HCT116 (cell line): ENCODE results near the gene GSAP. TPM values are rescaled to one million over a fixed set of nuclear protein-coding genes. Genes with fewer than 3 reads are reported as not detected.

Experiments used
- ATAC-seq: fragments of 200-7000 bp; cut with Tn5 transposase; 2 replicates; pipeline ENCODE4 v1.9.1; 2020; ENCODE audit warnings: mild to moderate bottlenecking, moderate library complexity
- BruUV-seq: library from RNA; stranded (reverse); fragments of 400-500 nt; replicated peaks from 2 replicates; lab custom pipeline; 2021; lab: Mats Ljungman, UMichigan
- CTCF ChIA-PET: fragments of 300-600 bp; sonication (Branson Sonifier 250); formaldehyde crosslinking; loops from one replicate; lab custom pipeline; 2021; ENCODE audit warnings: antibody characterized with exemption; lab: Charles Lee
- POLR2A ChIA-PET: fragments of 300-600, 350-600 bp; sonication (Branson Sonifier 250); formaldehyde crosslinking; loops from one replicate; lab custom pipeline; 2021; ENCODE audit warnings: antibody characterized with exemption; lab: Charles Lee
- RAD21 ChIA-PET, 2 experiments: fragments of 300-600 bp; sonication (Branson Sonifier 250); formaldehyde crosslinking; loops; one replicate each; lab custom pipeline; 2023; ENCODE audit warnings: low total read pairs in 2 of 2; ENCODE audit not compliant: uncharacterized antibody in 2 of 2, unreplicated experiment in 2 of 2, low non-redundant PET in 1 of 2; lab: Charles Lee
- DNase-seq: peaks from one replicate; pipeline ENCODE4 v3.0.0-alpha.2; 2010; ENCODE audit warnings: low read depth, low spot score
- H2AFZ ChIP-seq: fragments of 200-600 bp; shearing (Covaris generic), sonication (generic); 2 replicates; pipeline ENCODE4 v1.6.1; 2017; ENCODE audit warnings: low read depth, mixed run types, mixed read lengths, antibody characterized with exemption, low read length; ENCODE audit not compliant: poor library complexity, severe bottlenecking
- H3K27ac ChIP-seq: 2 replicates; pipeline ENCODE4 v1.5.1; 2012; ENCODE audit warnings: low read depth, low read length
- H3K27me3 ChIP-seq: fragments of 200-600 bp; sonication (generic); 2 replicates; pipeline ENCODE4 v1.6.1; 2016; ENCODE audit warnings: mixed run types, low read length, mixed read lengths; ENCODE audit not compliant: insufficient read depth
- H3K36me3 ChIP-seq, 2 experiments: fragments of 200-500 bp in 1 of 2; fragments of 200-600 bp in 1 of 2; sonication (Bioruptor generic) in 1 of 2; sonication (generic) in 1 of 2; 2 replicates each; pipeline versions ENCODE4 v1.5.1 to v1.6.1; 2014 to 2016; ENCODE audit warnings: low read length in 2 of 2, inconsistent platforms in 1 of 2, mixed read lengths in 1 of 2, mixed run types in 1 of 2; ENCODE audit not compliant: insufficient read depth in 2 of 2, control insufficient read depth in 1 of 2
- H3K4me1 ChIP-seq, 2 experiments: fragments of 200-600 bp in 1 of 2; sonication (generic) in 1 of 2; 2 replicates each; pipeline versions ENCODE4 v1.5.1 to v1.6.1; 2012 to 2017; ENCODE audit warnings: low read length in 2 of 2, inconsistent platforms in 1 of 2, mild to moderate bottlenecking in 1 of 2, mixed read lengths in 1 of 2, mixed run types in 1 of 2, moderate library complexity in 1 of 2; ENCODE audit not compliant: insufficient read depth in 2 of 2, control insufficient read depth in 1 of 2
- H3K4me2 ChIP-seq: fragments of 200-600 bp; sonication (generic); 2 replicates; pipeline ENCODE4 v1.6.1; 2017; ENCODE audit warnings: mixed run types, low read length, mixed read lengths
- H3K4me3 ChIP-seq, 2 experiments: fragments of 200-600 bp in 1 of 2; sonication (generic) in 1 of 2; replicated peaks in 1 of 2; 2 replicates each; pipeline ENCODE4 v1.5.1; 2011 to 2016; ENCODE audit warnings: low read length in 2 of 2, control low read depth in 1 of 2, low read depth in 1 of 2, mild to moderate bottlenecking in 1 of 2, mixed read lengths in 1 of 2, mixed run types in 1 of 2
- H3K79me2 ChIP-seq: fragments of 200-600 bp; sonication (generic); 2 replicates; pipeline ENCODE4 v1.6.1; 2017; ENCODE audit warnings: mild to moderate bottlenecking, mixed run types, low read length, moderate library complexity, mixed read lengths; ENCODE audit not compliant: insufficient read depth
- H3K9ac ChIP-seq: fragments of 200-600 bp; sonication (generic); 2 replicates; pipeline ENCODE4 v1.6.1; 2016; ENCODE audit warnings: low read length, mixed read lengths
- H3K9me2 ChIP-seq: fragments of 200-600 bp; sonication (generic), shearing (Covaris generic); 2 replicates; pipeline ENCODE4 v1.6.1; 2017; ENCODE audit warnings: mixed run types, mild to moderate bottlenecking, moderate library complexity; ENCODE audit not compliant: insufficient read depth
- H3K9me3 ChIP-seq, 2 experiments: fragments of 200-500 bp in 1 of 2; fragments of 200-600 bp in 1 of 2; sonication (Bioruptor generic) in 1 of 2; sonication (generic) in 1 of 2; 2 replicates each; pipeline ENCODE4 v1.6.1; 2014 to 2017; ENCODE audit warnings: low read length in 2 of 2, mixed read lengths in 2 of 2, inconsistent platforms in 1 of 2, low read depth in 1 of 2, mild to moderate bottlenecking in 1 of 2, mixed run types in 1 of 2, moderate library complexity in 1 of 2; ENCODE audit not compliant: control insufficient read depth in 1 of 2, insufficient read depth in 1 of 2
- H4K20me1 ChIP-seq: fragments of 200-600 bp; sonication (generic), shearing (Covaris generic); 2 replicates; pipeline ENCODE4 v1.6.1; 2017; ENCODE audit warnings: mixed run types, mild to moderate bottlenecking, moderate library complexity; ENCODE audit not compliant: insufficient read depth
- CEBPB ChIP-seq: IDR thresholded peaks from 2 replicates; pipeline ENCODE4 v1.6.1; 2012; ENCODE audit warnings: low read depth
- CTCF ChIP-seq, 3 experiments: fragments of 200-600 bp in 1 of 3; sonication (generic) in 1 of 3; IDR thresholded peaks in 2 of 3; conservative IDR thresholded peaks in 1 of 3; 2 replicates each; pipeline ENCODE4 v1.5.1; 2012 to 2017; ENCODE audit warnings: low read depth in 2 of 3, low read length in 2 of 3, antibody characterized with exemption in 1 of 3, borderline replicate concordance in 1 of 3, control low read depth in 1 of 3, mild to moderate bottlenecking in 1 of 3, mixed read lengths in 1 of 3, mixed run types in 1 of 3, moderate library complexity in 1 of 3; ENCODE audit not compliant: insufficient read depth in 1 of 3
- EGR1 ChIP-seq: IDR thresholded peaks from 2 replicates; pipeline ENCODE4 v1.6.1; 2012; ENCODE audit warnings: low read depth
- EZH2 ChIP-seq: fragments of 200-600 bp; sonication (generic); IDR thresholded peaks from 2 replicates; pipeline ENCODE4 v1.6.1; 2017; ENCODE audit warnings: antibody characterized with exemption, mixed run types
- FOSL1 ChIP-seq: IDR thresholded peaks from 2 replicates; pipeline ENCODE4 v1.6.1; 2012; ENCODE audit warnings: low read depth
- RAD21 ChIP-seq: IDR thresholded peaks from 2 replicates; pipeline ENCODE4 v1.6.1; 2012; ENCODE audit warnings: low read depth, mild to moderate bottlenecking
- YY1 ChIP-seq: IDR thresholded peaks from 2 replicates; pipeline ENCODE4 v1.6.1; 2011; ENCODE audit warnings: low read length, low read depth, moderate library complexity, mild to moderate bottlenecking; ENCODE audit not compliant: insufficient replicate concordance; ENCODE audit errors: extremely low read depth
- intact Hi-C: fragments of 100-400 bp; cut with micrococcal nuclease; formaldehyde crosslinking; loops from 2 replicates; pipeline ENCODE4 v1.10.0; 2022
- total RNA-seq: library from RNA; stranded (reverse); gene quantifications from one replicate; pipeline ENCODE4 v1.2.1, GENCODE V29; 2021; ENCODE audit not compliant: unreplicated experiment

GSAP gene
- total RNA-seq, 1 experiment from 2014 or later: not detected

- Histone ChIP-seq H4K20me1 (no peaks in the 10 kb centered on the region), H3K36me3 (no peaks in the 10 kb centered on the region), H3K4me1 (peaks cover 0 to 18% of the 10 kb centered on the region in 2 experiments; a peak in 2 of 4 replicates), H2AFZ (peak overlapping the region; percentile 28), H3K9me3 (no peaks in the 10 kb centered on the region), H3K79me2 (no peaks in the 10 kb centered on the region), H3K9me2 (no peaks in the 10 kb centered on the region), H3K4me3 (no peak overlapping the region), H3K9ac (no peak overlapping the region), H3K4me2 (no peak overlapping the region; the same call in 1 of the 2 replicates), H3K27ac (no peak overlapping the region), H3K27me3 (no peaks in the 10 kb centered on the region)
- TF ChIP-seq CEBPB (no peak), RAD21 (peak; percentile 91), EGR1 (peak; percentile 99), CTCF (IDR thresholded peaks at IDR 0.05 in 2 of 3, conservative IDR thresholded peaks at IDR 0.05 in 1 of 3; ENCODE audit: borderline replicate concordance in 1 of 3, insufficient read depth in 1 of 3, low read depth in 2 of 3, low read length in 2 of 3) (peak; percentile 61 to 76 (median 72)), YY1 (peak; percentile 16), FOSL1 (no peak), EZH2 (no peak)
- peak; percentile 98 for ATAC-seq
- peak; percentile 87 for DNase-seq
- ChIA-PET RAD21 (interaction anchor here (0.7 to 1.4 kb wide), 8 partner anchors 15 to 1069 kb away, joined by 3 to 5 read pairs (median 4); partner anchors contain the start of gene CCDC146 (in 1 of the 2)), POLR2A (no interaction called here), CTCF (interaction anchor here (0.7 to 2.0 kb wide), 7 partner anchors 26 to 232 kb away, joined by 3 to 21 read pairs (median 10); partner anchors contain the start of gene CCDC146)
- intact Hi-C loops: loop anchor here (5.0 kb wide), 2 partner anchors 85 to 210 kb away; partner anchors contain the start of gene CCDC146
- no TSS peak for BruUV-seq
Measured at GRCh38 chr7:77331938-77332695, 84.0 kb downstream of the GSAP start.
